HCT116 (cell line): Measurements from ENCODE around the gene IFITM2. TPM values are rescaled to one million over a fixed set of nuclear protein-coding genes. Genes with fewer than 3 reads are reported as not detected.

Experiments
- ATAC-seq: fragments of 200-7000 bp; cut with Tn5 transposase; 2 replicates; pipeline ENCODE4 v1.9.1; 2020; ENCODE audit warnings: mild to moderate bottlenecking, moderate library complexity
- BruUV-seq: library from RNA; stranded (reverse); fragments of 400-500 nt; replicated peaks from 2 replicates; lab custom pipeline; 2021; lab: Mats Ljungman, UMichigan
- CTCF ChIA-PET: fragments of 300-600 bp; sonication (Branson Sonifier 250); formaldehyde crosslinking; loops from one replicate; lab custom pipeline; 2021; ENCODE audit warnings: antibody characterized with exemption; lab: Charles Lee
- POLR2A ChIA-PET: fragments of 300-600, 350-600 bp; sonication (Branson Sonifier 250); formaldehyde crosslinking; loops from one replicate; lab custom pipeline; 2021; ENCODE audit warnings: antibody characterized with exemption; lab: Charles Lee
- RAD21 ChIA-PET, 2 experiments: fragments of 300-600 bp; sonication (Branson Sonifier 250); formaldehyde crosslinking; loops; one replicate each; lab custom pipeline; 2023; ENCODE audit warnings: low total read pairs in 2 of 2; ENCODE audit not compliant: uncharacterized antibody in 2 of 2, unreplicated experiment in 2 of 2, low non-redundant PET in 1 of 2; lab: Charles Lee
- DNase-seq: peaks from one replicate; pipeline ENCODE4 v3.0.0-alpha.2; 2010; ENCODE audit warnings: low read depth, low spot score
- H2AFZ ChIP-seq: fragments of 200-600 bp; shearing (Covaris generic), sonication (generic); 2 replicates; pipeline ENCODE4 v1.6.1; 2017; ENCODE audit warnings: low read depth, mixed run types, mixed read lengths, antibody characterized with exemption, low read length; ENCODE audit not compliant: poor library complexity, severe bottlenecking
- H3K27ac ChIP-seq: 2 replicates; pipeline ENCODE4 v1.5.1; 2012; ENCODE audit warnings: low read depth, low read length
- H3K27me3 ChIP-seq: fragments of 200-600 bp; sonication (generic); 2 replicates; pipeline ENCODE4 v1.6.1; 2016; ENCODE audit warnings: mixed run types, low read length, mixed read lengths; ENCODE audit not compliant: insufficient read depth
- H3K36me3 ChIP-seq, 2 experiments: fragments of 200-500 bp in 1 of 2; fragments of 200-600 bp in 1 of 2; sonication (Bioruptor generic) in 1 of 2; sonication (generic) in 1 of 2; 2 replicates each; pipeline versions ENCODE4 v1.5.1 to v1.6.1; 2014 to 2016; ENCODE audit warnings: low read length in 2 of 2, inconsistent platforms in 1 of 2, mixed read lengths in 1 of 2, mixed run types in 1 of 2; ENCODE audit not compliant: insufficient read depth in 2 of 2, control insufficient read depth in 1 of 2
- H3K4me1 ChIP-seq, 2 experiments: fragments of 200-600 bp in 1 of 2; sonication (generic) in 1 of 2; 2 replicates each; pipeline versions ENCODE4 v1.5.1 to v1.6.1; 2012 to 2017; ENCODE audit warnings: low read length in 2 of 2, inconsistent platforms in 1 of 2, mild to moderate bottlenecking in 1 of 2, mixed read lengths in 1 of 2, mixed run types in 1 of 2, moderate library complexity in 1 of 2; ENCODE audit not compliant: insufficient read depth in 2 of 2, control insufficient read depth in 1 of 2
- H3K4me2 ChIP-seq: fragments of 200-600 bp; sonication (generic); 2 replicates; pipeline ENCODE4 v1.6.1; 2017; ENCODE audit warnings: mixed run types, low read length, mixed read lengths
- H3K4me3 ChIP-seq, 2 experiments: fragments of 200-600 bp in 1 of 2; sonication (generic) in 1 of 2; replicated peaks in 1 of 2; 2 replicates each; pipeline ENCODE4 v1.5.1; 2011 to 2016; ENCODE audit warnings: low read length in 2 of 2, control low read depth in 1 of 2, low read depth in 1 of 2, mild to moderate bottlenecking in 1 of 2, mixed read lengths in 1 of 2, mixed run types in 1 of 2
- H3K79me2 ChIP-seq: fragments of 200-600 bp; sonication (generic); 2 replicates; pipeline ENCODE4 v1.6.1; 2017; ENCODE audit warnings: mild to moderate bottlenecking, mixed run types, low read length, moderate library complexity, mixed read lengths; ENCODE audit not compliant: insufficient read depth
- H3K9ac ChIP-seq: fragments of 200-600 bp; sonication (generic); 2 replicates; pipeline ENCODE4 v1.6.1; 2016; ENCODE audit warnings: low read length, mixed read lengths
- H3K9me2 ChIP-seq: fragments of 200-600 bp; sonication (generic), shearing (Covaris generic); 2 replicates; pipeline ENCODE4 v1.6.1; 2017; ENCODE audit warnings: mixed run types, mild to moderate bottlenecking, moderate library complexity; ENCODE audit not compliant: insufficient read depth
- H3K9me3 ChIP-seq, 2 experiments: fragments of 200-500 bp in 1 of 2; fragments of 200-600 bp in 1 of 2; sonication (Bioruptor generic) in 1 of 2; sonication (generic) in 1 of 2; 2 replicates each; pipeline ENCODE4 v1.6.1; 2014 to 2017; ENCODE audit warnings: low read length in 2 of 2, mixed read lengths in 2 of 2, inconsistent platforms in 1 of 2, low read depth in 1 of 2, mild to moderate bottlenecking in 1 of 2, mixed run types in 1 of 2, moderate library complexity in 1 of 2; ENCODE audit not compliant: control insufficient read depth in 1 of 2, insufficient read depth in 1 of 2
- H4K20me1 ChIP-seq: fragments of 200-600 bp; sonication (generic), shearing (Covaris generic); 2 replicates; pipeline ENCODE4 v1.6.1; 2017; ENCODE audit warnings: mixed run types, mild to moderate bottlenecking, moderate library complexity; ENCODE audit not compliant: insufficient read depth
- CBX3 ChIP-seq: IDR thresholded peaks from 2 replicates; pipeline ENCODE4 v1.6.1; 2012; ENCODE audit warnings: low read depth
- CEBPB ChIP-seq: IDR thresholded peaks from 2 replicates; pipeline ENCODE4 v1.6.1; 2012; ENCODE audit warnings: low read depth
- EGR1 ChIP-seq: IDR thresholded peaks from 2 replicates; pipeline ENCODE4 v1.6.1; 2012; ENCODE audit warnings: low read depth
- ELF1 ChIP-seq: IDR thresholded peaks from 2 replicates; pipeline ENCODE4 v1.6.1; 2012; ENCODE audit warnings: low read depth, borderline replicate concordance
- EZH2 ChIP-seq: fragments of 200-600 bp; sonication (generic); IDR thresholded peaks from 2 replicates; pipeline ENCODE4 v1.6.1; 2017; ENCODE audit warnings: antibody characterized with exemption, mixed run types
- EZH2phosphoT487 ChIP-seq: fragments of 200-600 bp; IDR thresholded peaks from 2 replicates; pipeline ENCODE4 v1.6.1; 2018; ENCODE audit warnings: antibody characterized with exemption, borderline replicate concordance
- FOSL1 ChIP-seq: IDR thresholded peaks from 2 replicates; pipeline ENCODE4 v1.6.1; 2012; ENCODE audit warnings: low read depth
- JUND ChIP-seq: IDR thresholded peaks from 2 replicates; pipeline ENCODE4 v1.6.1; 2012
- MAX ChIP-seq: IDR thresholded peaks from 2 replicates; pipeline ENCODE4 v1.6.1; 2012
- POLR2AphosphoS5 ChIP-seq: IDR thresholded peaks from 2 replicates; pipeline ENCODE4 v1.6.1; 2011; ENCODE audit warnings: mild to moderate bottlenecking, low read depth, low read length, moderate library complexity
- RAD21 ChIP-seq: IDR thresholded peaks from 2 replicates; pipeline ENCODE4 v1.6.1; 2012; ENCODE audit warnings: low read depth, mild to moderate bottlenecking
- REST ChIP-seq: IDR thresholded peaks from 2 replicates; pipeline ENCODE4 v1.6.1; 2012; ENCODE audit warnings: low read depth
- SIN3A ChIP-seq: IDR thresholded peaks from 2 replicates; pipeline ENCODE4 v1.6.1; 2012; ENCODE audit warnings: low read depth
- SRF ChIP-seq: IDR thresholded peaks from 2 replicates; pipeline ENCODE4 v1.6.1; 2012; ENCODE audit warnings: low read depth
- TCF7L2 ChIP-seq: IDR thresholded peaks from 2 replicates; pipeline ENCODE4 v1.7.0; 2011; ENCODE audit warnings: borderline replicate concordance, inconsistent platforms; ENCODE audit not compliant: insufficient read depth, insufficient read length; ENCODE audit errors: extremely low read depth
- YY1 ChIP-seq: IDR thresholded peaks from 2 replicates; pipeline ENCODE4 v1.6.1; 2011; ENCODE audit warnings: low read length, low read depth, moderate library complexity, mild to moderate bottlenecking; ENCODE audit not compliant: insufficient replicate concordance; ENCODE audit errors: extremely low read depth
- ZFX ChIP-seq: fragments of 450-650 bp; IDR thresholded peaks from 2 replicates; pipeline ENCODE4 v1.6.1; 2017
- ZNF274 ChIP-seq: fragments of 200-500 bp; sonication (Bioruptor generic); IDR thresholded peaks from 2 replicates; pipeline ENCODE4 v1.6.1; 2014; ENCODE audit warnings: mild to moderate bottlenecking, low read depth, low read length, inconsistent platforms
- intact Hi-C: fragments of 100-400 bp; cut with micrococcal nuclease; formaldehyde crosslinking; loops from 2 replicates; pipeline ENCODE4 v1.10.0; 2022
- total RNA-seq: library from RNA; stranded (reverse); gene quantifications from one replicate; pipeline ENCODE4 v1.2.1, GENCODE V29; 2021; ENCODE audit not compliant: unreplicated experiment
- TF ChIP-seq, protein P1 (sequence below), 3 experiments: fragments of 200-600 bp in 1 of 3; sonication (generic) in 1 of 3; IDR thresholded peaks in 2 of 3; conservative IDR thresholded peaks in 1 of 3; 2 replicates each; pipeline ENCODE4 v1.5.1; 2012 to 2017; ENCODE audit warnings: low read depth in 2 of 3, low read length in 2 of 3, antibody characterized with exemption in 1 of 3, borderline replicate concordance in 1 of 3, control low read depth in 1 of 3, mild to moderate bottlenecking in 1 of 3, mixed read lengths in 1 of 3, mixed run types in 1 of 3, moderate library complexity in 1 of 3; ENCODE audit not compliant: insufficient read depth in 1 of 3
- TF ChIP-seq, protein P2 (sequence below): IDR thresholded peaks from 2 replicates; pipeline ENCODE4 v1.6.1; 2012

IFITM2 gene
- total RNA-seq, 1 experiment from 2014 or later, result 106 TPM

GRCh38 chr11:285021-285893, 22.4 kb upstream of the IFITM2 start:
- H3K27ac ChIP-seq, result no peak overlapping the region
- ATAC-seq (no peak), DNase-seq (no peak)
- intact Hi-C loops, result loop anchor here (5.0 kb wide), 1 partner anchor 48 kb away; the partner anchor contains the start of genes PSMD13 and SIRT3
- RAD21 ChIA-PET, result interaction anchor here in 1 of 2 experiments (0.7 kb wide), 1 partner anchor 18 kb away, joined by 9 read pairs; no protein-coding TSS in a partner anchor
- CTCF ChIA-PET, result no interaction called here
- no peaks in the 10 kb centered on the region for H3K9me2 ChIP-seq
- H3K4me2 ChIP-seq, result no peak overlapping the region
- POLR2A ChIA-PET, result no interaction called here
- no peaks in the 10 kb centered on the region for H3K9me3 ChIP-seq
- no peak for TF ChIP-seq EZH2
- TF ChIP-seq CEBPB, result no peak
- TF ChIP-seq SIN3A, result no peak
- TF ChIP-seq, protein P1, sequence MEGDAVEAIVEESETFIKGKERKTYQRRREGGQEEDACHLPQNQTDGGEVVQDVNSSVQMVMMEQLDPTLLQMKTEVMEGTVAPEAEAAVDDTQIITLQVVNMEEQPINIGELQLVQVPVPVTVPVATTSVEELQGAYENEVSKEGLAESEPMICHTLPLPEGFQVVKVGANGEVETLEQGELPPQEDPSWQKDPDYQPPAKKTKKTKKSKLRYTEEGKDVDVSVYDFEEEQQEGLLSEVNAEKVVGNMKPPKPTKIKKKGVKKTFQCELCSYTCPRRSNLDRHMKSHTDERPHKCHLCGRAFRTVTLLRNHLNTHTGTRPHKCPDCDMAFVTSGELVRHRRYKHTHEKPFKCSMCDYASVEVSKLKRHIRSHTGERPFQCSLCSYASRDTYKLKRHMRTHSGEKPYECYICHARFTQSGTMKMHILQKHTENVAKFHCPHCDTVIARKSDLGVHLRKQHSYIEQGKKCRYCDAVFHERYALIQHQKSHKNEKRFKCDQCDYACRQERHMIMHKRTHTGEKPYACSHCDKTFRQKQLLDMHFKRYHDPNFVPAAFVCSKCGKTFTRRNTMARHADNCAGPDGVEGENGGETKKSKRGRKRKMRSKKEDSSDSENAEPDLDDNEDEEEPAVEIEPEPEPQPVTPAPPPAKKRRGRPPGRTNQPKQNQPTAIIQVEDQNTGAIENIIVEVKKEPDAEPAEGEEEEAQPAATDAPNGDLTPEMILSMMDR (IDR thresholded peaks at IDR 0.05 in 2 of 3, conservative IDR thresholded peaks at IDR 0.05 in 1 of 3; ENCODE audit: borderline replicate concordance in 1 of 3, insufficient read depth in 1 of 3, low read depth in 2 of 3, low read length in 2 of 3), result no peak
- no peak for TF ChIP-seq REST
- TF ChIP-seq POLR2AphosphoS5, result no peak
- no peak for TF ChIP-seq MAX
- TF ChIP-seq FOSL1, result no peak
- TF ChIP-seq ELF1, result no peak
- TF ChIP-seq EGR1, result no peak
- no peak for TF ChIP-seq CBX3
- no peak for TF ChIP-seq ZFX
- no peak for TF ChIP-seq RAD21
- TF ChIP-seq, protein P2, sequence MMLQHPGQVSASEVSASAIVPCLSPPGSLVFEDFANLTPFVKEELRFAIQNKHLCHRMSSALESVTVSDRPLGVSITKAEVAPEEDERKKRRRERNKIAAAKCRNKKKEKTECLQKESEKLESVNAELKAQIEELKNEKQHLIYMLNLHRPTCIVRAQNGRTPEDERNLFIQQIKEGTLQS, result no peak
- TF ChIP-seq YY1, result no peak
- no peak for TF ChIP-seq SRF
- TF ChIP-seq TCF7L2, result no peak
- no peak for TF ChIP-seq ZNF274
- TF ChIP-seq EZH2phosphoT487, result no peak
- no peak for TF ChIP-seq JUND
- H3K79me2 ChIP-seq, result peaks cover 7% of the 10 kb centered on the region; the same call in 1 of the 2 replicates
- H2AFZ ChIP-seq, result no peak overlapping the region
- H4K20me1 ChIP-seq, result no peaks in the 10 kb centered on the region
- H3K27me3 ChIP-seq, result no peaks in the 10 kb centered on the region
- H3K4me1 ChIP-seq, result peaks cover 14 to 28% of the 10 kb centered on the region in 2 experiments
- no TSS peak for BruUV-seq
- H3K9ac ChIP-seq, result no peak overlapping the region
- no peaks in the 10 kb centered on the region for H3K36me3 ChIP-seq
- no peak overlapping the region for H3K4me3 ChIP-seq
